Measurements from ENCODE around the gene NT5DC2. TPM values are rescaled to one million over a fixed set of nuclear protein-coding genes. Genes with fewer than 3 reads are reported as not detected.
"Not testable (repeated sequence)": the region's sequence is repeated elsewhere in the genome, so short reads cannot be mapped to it uniquely, and the experiment has no call there.

Gene NT5DC2
- total RNA-seq, 1 experiment from 2014 or later: 46.5 TPM

- Histone ChIP-seq H3K4me2 (ENCODE audit: low read depth, low read length, poor library complexity, severe bottlenecking) (no peak overlapping the region), H3K9ac (ENCODE audit: low read length) (no peak overlapping the region), H3K4me3 (ENCODE audit: low read length) (no peak overlapping the region), H3K4me1 (ENCODE audit: low read length) (peaks cover 13% of the 10 kb centered on the region), H2AFZ (ENCODE audit: low read length) (no peak overlapping the region), H3K27ac (ENCODE audit: low read length) (no peak overlapping the region), H4K20me1 (ENCODE audit: insufficient read depth, low read depth, low read length) (no peaks in the 10 kb centered on the region), H3K9me2 (replicated peaks; ENCODE audit: insufficient read depth, low read length) (no peaks in the 10 kb centered on the region), H3K9me3 (ENCODE audit: low read length) (no peaks in the 10 kb centered on the region), H3K36me3 (ENCODE audit: insufficient read depth, low read length) (no peaks in the 10 kb centered on the region), H3K27me3 (ENCODE audit: low read length) (no peaks in the 10 kb centered on the region), H3K79me2 (ENCODE audit: low read length) (peaks cover 33% of the 10 kb centered on the region)
- no peak for DNase-seq
These were observed 4.0 kb downstream of the NT5DC2 start for GRCh38 chr3:52529376-52530333.

- Histone ChIP-seq H3K4me1 (ENCODE audit: low read length) (peaks cover 9% of the 10 kb centered on the region), H3K4me3 (ENCODE audit: low read length) (no peak overlapping the region), H3K27me3 (ENCODE audit: low read length) (no peaks in the 10 kb centered on the region), H4K20me1 (ENCODE audit: insufficient read depth, low read depth, low read length) (no peaks in the 10 kb centered on the region), H2AFZ (ENCODE audit: low read length) (no peak overlapping the region), H3K27ac (ENCODE audit: low read length) (no peak overlapping the region), H3K9me2 (replicated peaks; ENCODE audit: insufficient read depth, low read length) (no peaks in the 10 kb centered on the region), H3K9me3 (ENCODE audit: low read length) (no peaks in the 10 kb centered on the region), H3K4me2 (ENCODE audit: low read depth, low read length, poor library complexity, severe bottlenecking) (no peak overlapping the region), H3K9ac (ENCODE audit: low read length) (no peak overlapping the region), H3K79me2 (ENCODE audit: low read length) (peaks cover 30% of the 10 kb centered on the region), H3K36me3 (ENCODE audit: insufficient read depth, low read length) (no peaks in the 10 kb centered on the region)
- no peak for DNase-seq
These were observed 4.9 kb downstream of the NT5DC2 start for GRCh38 chr3:52528586-52529375.

DNA sequence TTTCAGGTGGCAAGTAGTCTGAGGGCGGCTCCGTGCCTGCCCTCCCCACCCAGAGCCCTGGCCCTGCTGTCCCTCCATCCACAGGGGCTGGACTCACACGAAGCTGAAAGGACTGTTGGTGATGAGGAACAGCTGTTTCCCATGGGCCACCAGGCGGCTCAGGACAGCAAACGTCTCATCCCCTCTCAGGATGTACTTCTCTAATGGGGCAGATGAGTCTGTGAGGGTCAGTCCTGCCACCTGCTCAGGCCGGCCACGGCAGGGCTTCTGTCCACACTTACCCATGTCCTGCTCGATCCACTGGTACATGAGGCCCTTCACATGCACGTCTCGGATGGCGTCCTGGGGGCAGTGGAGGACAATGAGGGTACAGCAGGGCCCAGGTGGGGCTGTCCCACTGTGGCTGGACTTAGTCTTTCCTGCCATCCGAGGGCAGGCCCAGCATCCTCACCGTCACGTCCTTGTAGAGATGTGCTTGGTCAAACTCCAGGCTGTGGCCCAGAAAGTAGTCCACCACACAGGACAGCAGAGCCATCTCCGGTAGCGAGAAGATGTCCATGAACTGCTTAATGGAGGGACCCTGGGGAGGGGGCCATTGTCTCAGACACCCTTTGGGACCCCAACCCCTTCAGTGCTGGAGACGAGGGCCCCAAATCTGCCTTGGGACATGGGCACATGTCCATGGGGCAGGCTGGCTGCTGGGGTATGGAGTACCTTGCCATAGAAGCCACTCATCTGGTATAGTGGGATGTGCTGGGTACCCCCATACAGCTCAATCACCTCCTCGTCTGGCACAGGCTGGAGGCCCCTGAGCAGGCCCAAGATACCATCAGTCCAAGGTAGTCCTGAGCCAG lies 5.7 kb downstream of the NT5DC2 start:
- Histone ChIP-seq H4K20me1 (ENCODE audit: insufficient read depth, low read depth, low read length) (no peaks in the 10 kb centered on the region), H3K4me1 (ENCODE audit: low read length) (peaks cover 9% of the 10 kb centered on the region), H3K4me2 (ENCODE audit: low read depth, low read length, poor library complexity, severe bottlenecking) (no peak overlapping the region), H3K9ac (ENCODE audit: low read length) (no peak overlapping the region), H3K79me2 (ENCODE audit: low read length) (peaks cover 26% of the 10 kb centered on the region), H3K9me2 (replicated peaks; ENCODE audit: insufficient read depth, low read length) (no peaks in the 10 kb centered on the region), H2AFZ (ENCODE audit: low read length) (no peak overlapping the region), H3K27me3 (ENCODE audit: low read length) (no peaks in the 10 kb centered on the region), H3K9me3 (ENCODE audit: low read length) (no peaks in the 10 kb centered on the region), H3K27ac (ENCODE audit: low read length) (no peak overlapping the region), H3K4me3 (ENCODE audit: low read length) (no peak overlapping the region), H3K36me3 (ENCODE audit: insufficient read depth, low read length) (no peaks in the 10 kb centered on the region)
- DNase-seq: no peak

DNA sequence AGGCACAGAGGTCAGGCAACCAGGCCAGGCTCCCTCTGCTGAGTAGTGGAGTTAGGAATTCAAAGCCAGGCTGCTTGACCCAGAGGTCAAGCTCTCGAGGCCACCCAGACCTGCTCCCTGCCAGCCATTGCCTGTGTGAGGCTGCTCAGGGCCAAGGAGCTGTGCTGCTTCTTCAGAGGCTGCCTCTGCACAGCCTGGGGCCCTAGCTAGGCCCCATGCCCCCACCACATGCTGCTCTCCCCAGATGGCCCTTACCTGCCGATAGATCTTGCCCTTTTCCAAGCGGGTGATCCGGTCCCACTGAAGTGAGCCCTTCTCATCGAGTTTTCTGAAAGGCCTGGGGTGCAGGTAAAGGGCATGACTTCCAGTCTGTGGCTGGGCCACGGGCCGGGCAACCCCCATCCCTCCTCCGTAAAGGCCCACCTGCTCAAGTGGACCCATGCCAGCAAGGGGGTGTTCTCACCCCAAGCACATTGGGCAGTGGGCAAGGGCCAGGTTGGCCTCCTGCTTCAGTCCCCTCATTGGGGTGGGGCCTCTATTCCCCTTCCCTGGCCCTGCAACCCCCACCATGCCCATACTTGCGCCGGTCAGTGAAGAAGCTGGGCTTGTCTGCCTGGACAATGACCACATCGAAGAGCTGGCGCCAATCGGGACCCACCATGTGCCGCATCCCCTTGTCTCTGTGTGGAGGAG lies 6.5 kb downstream of the NT5DC2 start:
- H3K27me3 ChIP-seq (ENCODE audit: low read length): no peaks in the 10 kb centered on the region
- no peak overlapping the region for H2AFZ ChIP-seq (ENCODE audit: low read length)
- no peaks in the 10 kb centered on the region for H4K20me1 ChIP-seq (ENCODE audit: insufficient read depth, low read depth, low read length)
- H3K4me2 ChIP-seq (ENCODE audit: low read depth, low read length, poor library complexity, severe bottlenecking): no peak overlapping the region
- no peak for DNase-seq
- no peaks in the 10 kb centered on the region for H3K36me3 ChIP-seq (ENCODE audit: insufficient read depth, low read length)
- no peak overlapping the region for H3K9ac ChIP-seq (ENCODE audit: low read length)
- no peaks in the 10 kb centered on the region for H3K9me2 ChIP-seq (replicated peaks; ENCODE audit: insufficient read depth, low read length)
- peaks cover 18% of the 10 kb centered on the region for H3K79me2 ChIP-seq (ENCODE audit: low read length)
- H3K27ac ChIP-seq (ENCODE audit: low read length): no peak overlapping the region
- H3K4me3 ChIP-seq (ENCODE audit: low read length): no peak overlapping the region
- no peaks in the 10 kb centered on the region for H3K9me3 ChIP-seq (ENCODE audit: low read length)
- H3K4me1 ChIP-seq (ENCODE audit: low read length): peaks cover 6% of the 10 kb centered on the region

GRCh38 chr3:52526671-52527038 lies 7.0 kb downstream of the NT5DC2 start:
- not testable (repeated sequence) for H3K27me3 ChIP-seq (ENCODE audit: low read length); H2AFZ ChIP-seq (ENCODE audit: low read length); H3K9ac ChIP-seq (ENCODE audit: low read length); H3K9me3 ChIP-seq (ENCODE audit: low read length); H3K36me3 ChIP-seq (ENCODE audit: insufficient read depth, low read length); H3K4me3 ChIP-seq (ENCODE audit: low read length); DNase-seq; H3K4me2 ChIP-seq (ENCODE audit: low read depth, low read length, poor library complexity, severe bottlenecking); H3K4me1 ChIP-seq (ENCODE audit: low read length); H3K9me2 ChIP-seq (replicated peaks; ENCODE audit: insufficient read depth, low read length); H4K20me1 ChIP-seq (ENCODE audit: insufficient read depth, low read depth, low read length); H3K27ac ChIP-seq (ENCODE audit: low read length)
- H3K79me2 ChIP-seq (ENCODE audit: low read length): peaks cover 13% of the 10 kb centered on the region

- no peaks in the 10 kb centered on the region for H3K4me1 ChIP-seq (ENCODE audit: low read length)
- no peaks in the 10 kb centered on the region for H3K9me2 ChIP-seq (replicated peaks; ENCODE audit: insufficient read depth, low read length)
- no peaks in the 10 kb centered on the region for H3K27me3 ChIP-seq (ENCODE audit: low read length)
- H3K9ac ChIP-seq (ENCODE audit: low read length): no peak overlapping the region
- H3K4me2 ChIP-seq (ENCODE audit: low read depth, low read length, poor library complexity, severe bottlenecking): no peak overlapping the region
- H3K4me3 ChIP-seq (ENCODE audit: low read length): no peak overlapping the region
- no peak overlapping the region for H2AFZ ChIP-seq (ENCODE audit: low read length)
- DNase-seq: no peak
- H3K36me3 ChIP-seq (ENCODE audit: insufficient read depth, low read length): no peaks in the 10 kb centered on the region
- H3K79me2 ChIP-seq (ENCODE audit: low read length): peaks cover 6% of the 10 kb centered on the region
- H3K9me3 ChIP-seq (ENCODE audit: low read length): no peaks in the 10 kb centered on the region
- H4K20me1 ChIP-seq (ENCODE audit: insufficient read depth, low read depth, low read length): no peaks in the 10 kb centered on the region
- no peak overlapping the region for H3K27ac ChIP-seq (ENCODE audit: low read length)
These were observed 7.7 kb downstream of the NT5DC2 start for GRCh38 chr3:52525680-52526561.

Measured in Karpas-422 (cell line).